Measurements from ENCODE around the gene GATA3.
A peak's percentile ranks its signal among the peaks of the same experiment; 100 is the strongest.

- TF ChIP-seq CTCF (IDR thresholded peaks at IDR 0.05) (no peak), EZH2 (IDR thresholded peaks at IDR 0.05) (no peak), EZH2phosphoT487 (IDR thresholded peaks at IDR 0.05) (peak; percentile 80)
Observed at GRCh38 chr10:8034466-8035005, 20.0 kb upstream of the GATA3 start.

Measured in neural progenitor cell (in vitro differentiated cells).